ENCODE measurements around the gene HSPA8. TPM values are rescaled to one million over a fixed set of nuclear protein-coding genes. Genes with fewer than 3 reads are reported as not detected.
"Not testable (repeated sequence)": the region's sequence is repeated elsewhere in the genome, so short reads cannot be mapped to it uniquely, and the experiment has no call there.

HSPA8 gene
- total RNA-seq, 2 experiments from 2014 or later: 1,728 to 2,522 TPM

GRCh38 chr11:123063826-123064657 is 2.1 kb upstream of the HSPA8 start:
- Mint-ChIP-seq H3K27ac (peak overlapping the region; percentile 100), H3K9me3 (ENCODE audit: low read depth) (no peaks in the 10 kb centered on the region), H3K27me3 (no peaks in the 10 kb centered on the region), H3K4me1 (peaks cover 36% of the 10 kb centered on the region), H3K36me3 (peaks cover 34% of the 10 kb centered on the region), H3K4me3 (peak overlapping the region; percentile 99)
- ATAC-seq: no peak
- CTCF ChIA-PET: interaction anchor here (0.9 to 1.5 kb wide), 5 partner anchors 9 to 217 kb away, joined by 3 to 6 read pairs (median 3); no protein-coding TSS in a partner anchor
- no peak for DNase-seq

GRCh38 chr11:123062892-123063825 is 1.2 kb upstream of the HSPA8 start:
- ATAC-seq (peak; percentile 10), DNase-seq (peak; percentile 75)
- Mint-ChIP-seq H3K4me3 (peak overlapping the region; percentile 99), H3K9me3 (ENCODE audit: low read depth) (no peaks in the 10 kb centered on the region), H3K27ac (peak overlapping the region; percentile 100), H3K4me1 (peaks cover 38% of the 10 kb centered on the region), H3K36me3 (peaks cover 43% of the 10 kb centered on the region), H3K27me3 (no peaks in the 10 kb centered on the region)
- CTCF ChIA-PET: interaction anchor here (0.9 to 1.5 kb wide), 7 partner anchors 9 to 216 kb away, joined by 3 to 6 read pairs (median 3); no protein-coding TSS in a partner anchor

GRCh38 chr11:123062158-123062891 is 389 bp upstream of the HSPA8 start:
- ATAC-seq: peak; percentile 84

GRCh38 chr11:123060277-123061000 is 1.5 kb downstream of the HSPA8 start:
- ATAC-seq: no peak
- peak overlapping the region; percentile 100 for H3K27ac Mint-ChIP-seq
- CTCF ChIA-PET: interaction anchor here (0.7 to 1.2 kb wide), 8 partner anchors 10 to 222 kb away, joined by 3 to 5 read pairs (median 3); partner anchors contain the start of gene CRTAM
- peak overlapping the region; percentile 99 for H3K4me3 Mint-ChIP-seq
- H3K36me3 Mint-ChIP-seq: peaks cover 70% of the 10 kb centered on the region
- no peaks in the 10 kb centered on the region for H3K9me3 Mint-ChIP-seq (ENCODE audit: low read depth)
- H3K4me1 Mint-ChIP-seq: peaks cover 57% of the 10 kb centered on the region
- H3K27me3 Mint-ChIP-seq: no peaks in the 10 kb centered on the region
- DNase-seq: peak; percentile 59

More at GRCh38 chr11:123062158-123062891, 389 bp upstream of the HSPA8 start:
- DNase-seq: peak; percentile 99
- H3K36me3 Mint-ChIP-seq: peaks cover 51% of the 10 kb centered on the region
- peak overlapping the region; percentile 99 for H3K4me3 Mint-ChIP-seq
- peaks cover 46% of the 10 kb centered on the region for H3K4me1 Mint-ChIP-seq
- peak overlapping the region; percentile 100 for H3K27ac Mint-ChIP-seq
- CTCF ChIA-PET: interaction anchor here (0.6 to 1.7 kb wide), 9 partner anchors 8 to 406 kb away, joined by 3 to 6 read pairs (median 3); no protein-coding TSS in a partner anchor
- no peaks in the 10 kb centered on the region for H3K9me3 Mint-ChIP-seq (ENCODE audit: low read depth)
- no peaks in the 10 kb centered on the region for H3K27me3 Mint-ChIP-seq

GRCh38 chr11:123059041-123059920 is 2.7 kb downstream of the HSPA8 start:
- CTCF ChIA-PET: interaction anchor here (0.6 to 1.2 kb wide), 6 partner anchors 11 to 302 kb away, joined by 3 read pairs; no protein-coding TSS in a partner anchor
- not testable (repeated sequence) for DNase-seq; H3K9me3 Mint-ChIP-seq (ENCODE audit: low read depth); ATAC-seq; H3K27me3 Mint-ChIP-seq
- H3K4me3 Mint-ChIP-seq: peak overlapping the region; percentile 99
- H3K36me3 Mint-ChIP-seq: peaks cover 76% of the 10 kb centered on the region
- H3K4me1 Mint-ChIP-seq: peaks cover 58% of the 10 kb centered on the region
- H3K27ac Mint-ChIP-seq: peak overlapping the region; percentile 100

- CTCF ChIA-PET: interaction anchor here (0.8 to 4.7 kb wide), 11 partner anchors 12 to 421 kb away, joined by 3 to 25 read pairs (median 4); no protein-coding TSS in a partner anchor
- DNase-seq (no peak), ATAC-seq (no peak)
- peak overlapping the region; percentile 100 for H3K27ac Mint-ChIP-seq
- peak overlapping the region; percentile 99 for H3K4me3 Mint-ChIP-seq
- H3K27me3 Mint-ChIP-seq: no peaks in the 10 kb centered on the region
- H3K9me3 Mint-ChIP-seq (ENCODE audit: low read depth): no peaks in the 10 kb centered on the region
- H3K36me3 Mint-ChIP-seq: peaks cover 77% of the 10 kb centered on the region
- H3K4me1 Mint-ChIP-seq: peaks cover 54% of the 10 kb centered on the region
These were observed 4.2 kb downstream of the HSPA8 start for GRCh38 chr11:123057661-123058305.

GRCh38 chr11:123056835-123057491 is 5.0 kb downstream of the HSPA8 start:
- Mint-ChIP-seq H3K27me3 (no peaks in the 10 kb centered on the region), H3K9me3 (ENCODE audit: low read depth) (no peaks in the 10 kb centered on the region), H3K27ac (peak overlapping the region; percentile 100), H3K4me1 (peaks cover 54% of the 10 kb centered on the region), H3K36me3 (peaks cover 75% of the 10 kb centered on the region), H3K4me3 (peak overlapping the region; percentile 99)
- CTCF ChIA-PET: interaction anchor here (0.6 to 5.8 kb wide), 11 partner anchors 12 to 424 kb away, joined by 3 to 58 read pairs (median 7); no protein-coding TSS in a partner anchor
- no peak for ATAC-seq
- DNase-seq: no peak

GRCh38 chr11:123055191-123055901 is 6.6 kb downstream of the HSPA8 start:
- H3K27ac Mint-ChIP-seq: peak overlapping the region; percentile 100
- H3K9me3 Mint-ChIP-seq (ENCODE audit: low read depth): no peaks in the 10 kb centered on the region
- no peak overlapping the region for H3K4me3 Mint-ChIP-seq
- no peaks in the 10 kb centered on the region for H3K27me3 Mint-ChIP-seq
- ATAC-seq (peak; percentile 5), DNase-seq (no peak)
- peaks cover 59% of the 10 kb centered on the region for H3K36me3 Mint-ChIP-seq
- peaks cover 54% of the 10 kb centered on the region for H3K4me1 Mint-ChIP-seq
- CTCF ChIA-PET: interaction anchor here (0.7 to 5.8 kb wide), 25 partner anchors 8 to 399 kb away, joined by 3 to 58 read pairs (median 6); partner anchors contain the start of gene BSX

GRCh38 chr11:123054301-123055065 is 7.5 kb downstream of the HSPA8 start:
- DNase-seq: no peak
- Mint-ChIP-seq H3K27ac (peak overlapping the region; percentile 100), H3K36me3 (peaks cover 50% of the 10 kb centered on the region)

More at GRCh38 chr11:123054301-123055065, 7.5 kb downstream of the HSPA8 start:
- ATAC-seq: peak; percentile 48
- peaks cover 49% of the 10 kb centered on the region for H3K4me1 Mint-ChIP-seq
- H3K27me3 Mint-ChIP-seq: no peaks in the 10 kb centered on the region
- no peaks in the 10 kb centered on the region for H3K9me3 Mint-ChIP-seq (ENCODE audit: low read depth)
- H3K4me3 Mint-ChIP-seq: no peak overlapping the region
- CTCF ChIA-PET: interaction anchor here (0.6 to 5.8 kb wide), 38 partner anchors 7 to 419 kb away, joined by 3 to 58 read pairs (median 5); partner anchors contain the start of genes BSX, CRTAM and HSPA8

Data from activated CD8-positive, alpha-beta memory T cell treated with anti-CD3 and anti-CD28 coated beads, Interleukin-2, amount 10 ng/mL, durations not matched to agents 7 days and 5 days (primary cell).